ENCODE measurements around the gene PLXNA1.

DNA sequence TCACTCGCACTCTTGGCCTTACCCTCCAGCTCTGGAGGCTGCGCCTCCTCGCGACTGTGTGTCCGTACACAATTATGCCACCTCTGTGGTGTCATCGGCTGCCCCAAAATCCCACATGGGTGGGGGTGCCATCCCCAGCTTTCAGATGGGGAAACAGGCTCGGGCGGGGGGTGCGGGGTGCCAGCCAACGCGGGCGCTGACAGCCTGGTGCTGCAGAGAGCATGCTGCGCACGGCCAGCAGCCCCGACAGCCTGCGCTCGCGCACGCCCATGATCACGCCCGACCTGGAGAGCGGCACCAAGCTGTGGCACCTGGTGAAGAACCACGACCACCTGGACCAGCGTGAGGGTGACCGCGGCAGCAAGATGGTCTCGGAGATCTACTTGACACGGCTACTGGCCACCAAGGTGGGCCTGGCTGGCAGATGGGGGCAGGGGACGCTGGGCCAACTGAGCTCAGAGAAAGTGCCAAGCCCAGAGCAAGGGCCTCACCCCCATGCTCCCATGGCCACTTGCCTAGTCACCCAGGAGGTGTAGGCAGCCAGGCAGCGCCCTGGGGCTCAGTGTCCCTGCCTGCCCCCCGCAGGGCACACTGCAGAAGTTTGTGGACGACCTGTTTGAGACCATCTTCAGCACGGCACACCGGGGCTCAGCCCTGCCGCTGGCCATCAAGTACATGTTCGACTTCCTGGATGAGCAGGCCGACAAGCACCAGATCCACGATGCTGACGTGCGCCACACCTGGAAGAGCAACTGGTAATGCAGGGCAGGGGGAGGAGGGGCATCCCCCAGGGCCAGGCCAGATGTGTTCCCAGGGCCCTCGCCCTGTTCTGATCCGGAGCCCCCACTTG lies 47.0 kb downstream of the PLXNA1 start:
- TF ChIP-seq, protein P1, sequence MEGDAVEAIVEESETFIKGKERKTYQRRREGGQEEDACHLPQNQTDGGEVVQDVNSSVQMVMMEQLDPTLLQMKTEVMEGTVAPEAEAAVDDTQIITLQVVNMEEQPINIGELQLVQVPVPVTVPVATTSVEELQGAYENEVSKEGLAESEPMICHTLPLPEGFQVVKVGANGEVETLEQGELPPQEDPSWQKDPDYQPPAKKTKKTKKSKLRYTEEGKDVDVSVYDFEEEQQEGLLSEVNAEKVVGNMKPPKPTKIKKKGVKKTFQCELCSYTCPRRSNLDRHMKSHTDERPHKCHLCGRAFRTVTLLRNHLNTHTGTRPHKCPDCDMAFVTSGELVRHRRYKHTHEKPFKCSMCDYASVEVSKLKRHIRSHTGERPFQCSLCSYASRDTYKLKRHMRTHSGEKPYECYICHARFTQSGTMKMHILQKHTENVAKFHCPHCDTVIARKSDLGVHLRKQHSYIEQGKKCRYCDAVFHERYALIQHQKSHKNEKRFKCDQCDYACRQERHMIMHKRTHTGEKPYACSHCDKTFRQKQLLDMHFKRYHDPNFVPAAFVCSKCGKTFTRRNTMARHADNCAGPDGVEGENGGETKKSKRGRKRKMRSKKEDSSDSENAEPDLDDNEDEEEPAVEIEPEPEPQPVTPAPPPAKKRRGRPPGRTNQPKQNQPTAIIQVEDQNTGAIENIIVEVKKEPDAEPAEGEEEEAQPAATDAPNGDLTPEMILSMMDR (IDR thresholded peaks at IDR 0.05): no peak
- no peak for TF ChIP-seq ZFX (IDR thresholded peaks at IDR 0.05; ENCODE audit: borderline replicate concordance)

Measured in 22Rv1 (cell line).